NCI-H1436 treated with DMSO at 0.1 percent for 48 hours (cell line): ENCODE results near the gene RAPGEF4.
"Not testable (repeated sequence)": the region's sequence is repeated elsewhere in the genome, so short reads cannot be mapped to it uniquely, and the experiment has no call there.

Source experiments
- DNase-seq: peaks from one replicate; lab custom pipeline; 2025; lab: John Stamatoyannopoulos, UW

The RAPGEF4 gene

GRCh38 chr2:173062801-173063200, 327.2 kb downstream of the RAPGEF4 start:
- no peak for DNase-seq

- no peak for DNase-seq
These were observed 328.6 kb downstream of the RAPGEF4 start for GRCh38 chr2:173064151-173064805.

GRCh38 chr2:173066887-173067676, 331.4 kb downstream of the RAPGEF4 start:
- DNase-seq, result no peak

GRCh38 chr2:173075056-173075780, 339.6 kb downstream of the RAPGEF4 start:
- no peak for DNase-seq

- no peak for DNase-seq
These were observed 340.3 kb downstream of the RAPGEF4 start, which contains the start of gene MAP3K20 for GRCh38 chr2:173075781-173076580. TSS of gene MAP3K20 (plus strand) at chr2:173075846. CDS start at chr2:173091032, 15,186 bp downstream.

GRCh38 chr2:173076581-173077345, 341.1 kb downstream of the RAPGEF4 start:
- no peak for DNase-seq

- DNase-seq, result no peak
These were observed 342.0 kb downstream of the RAPGEF4 start for GRCh38 chr2:173077506-173078177.

- DNase-seq, result no peak
These were observed 343.5 kb downstream of the RAPGEF4 start for GRCh38 chr2:173079141-173079540.

- DNase-seq, result no peak
These were observed 344.6 kb downstream of the RAPGEF4 start for GRCh38 chr2:173079973-173080860.

GRCh38 chr2:173086518-173087213, 351.0 kb downstream of the RAPGEF4 start:
- DNase-seq, result no peak

GRCh38 chr2:173087214-173087581, 351.6 kb downstream of the RAPGEF4 start:
- DNase-seq, result no peak

GRCh38 chr2:173087793-173088496, 352.3 kb downstream of the RAPGEF4 start:
- DNase-seq, result no peak

- DNase-seq, result no peak
These were observed 354.7 kb downstream of the RAPGEF4 start for GRCh38 chr2:173090276-173090877.

GRCh38 chr2:173090973-173091660, 355.5 kb downstream of the RAPGEF4 start:
- no peak for DNase-seq

GRCh38 chr2:173091910-173092309, 356.3 kb downstream of the RAPGEF4 start:
- no peak for DNase-seq

GRCh38 chr2:173092844-173093402, 357.3 kb downstream of the RAPGEF4 start:
- DNase-seq, result no peak

GRCh38 chr2:173093617-173094016, 358.0 kb downstream of the RAPGEF4 start:
- not testable (repeated sequence) for DNase-seq
